ENCODE data around the gene SNX30.

The SNX30 gene

GRCh38 chr9:112861638-112862555, 111.3 kb downstream of the SNX30 start:
- no peaks in the 10 kb centered on the region for H3K9me3 ChIP-seq (ENCODE audit: control insufficient read depth, low read length)
- no peak overlapping the region for H3K4me3 ChIP-seq (ENCODE audit: insufficient read depth, low read depth, low read length, poor library complexity, severe bottlenecking)
- DNase-seq: no peak
- no peaks in the 10 kb centered on the region for H3K27me3 ChIP-seq (replicated peaks; ENCODE audit: control insufficient read depth, insufficient read depth, low read length, poor library complexity, severe bottlenecking)
- H3K36me3 ChIP-seq (ENCODE audit: control insufficient read depth, insufficient read depth, low read length): peaks cover 7% of the 10 kb centered on the region
- no peak overlapping the region for H3K27ac ChIP-seq (ENCODE audit: insufficient read depth, low read length, poor library complexity, severe bottlenecking)
- no peaks in the 10 kb centered on the region for H3K4me1 ChIP-seq (ENCODE audit: control insufficient read depth, insufficient read depth, low read length, poor library complexity, severe bottlenecking)

GRCh38 chr9:112863214-112863613, 112.7 kb downstream of the SNX30 start:
- H3K4me3 ChIP-seq (ENCODE audit: insufficient read depth, low read depth, low read length, poor library complexity, severe bottlenecking): no peak overlapping the region
- H3K4me1 ChIP-seq (ENCODE audit: control insufficient read depth, insufficient read depth, low read length, poor library complexity, severe bottlenecking): no peaks in the 10 kb centered on the region
- DNase-seq: no peak
- H3K27me3 ChIP-seq (replicated peaks; ENCODE audit: control insufficient read depth, insufficient read depth, low read length, poor library complexity, severe bottlenecking): no peaks in the 10 kb centered on the region
- H3K27ac ChIP-seq (ENCODE audit: insufficient read depth, low read length, poor library complexity, severe bottlenecking): no peak overlapping the region
- peaks cover 9% of the 10 kb centered on the region for H3K36me3 ChIP-seq (ENCODE audit: control insufficient read depth, insufficient read depth, low read length)
- H3K9me3 ChIP-seq (ENCODE audit: control insufficient read depth, low read length): no peaks in the 10 kb centered on the region

GRCh38 chr9:112863746-112864145, 113.2 kb downstream of the SNX30 start:
- no peak for DNase-seq
- no peaks in the 10 kb centered on the region for H3K4me1 ChIP-seq (ENCODE audit: control insufficient read depth, insufficient read depth, low read length, poor library complexity, severe bottlenecking)
- H3K27ac ChIP-seq (ENCODE audit: insufficient read depth, low read length, poor library complexity, severe bottlenecking): no peak overlapping the region
- H3K4me3 ChIP-seq (ENCODE audit: insufficient read depth, low read depth, low read length, poor library complexity, severe bottlenecking): no peak overlapping the region
- H3K36me3 ChIP-seq (ENCODE audit: control insufficient read depth, insufficient read depth, low read length): peaks cover 9% of the 10 kb centered on the region
- H3K27me3 ChIP-seq (replicated peaks; ENCODE audit: control insufficient read depth, insufficient read depth, low read length, poor library complexity, severe bottlenecking): no peaks in the 10 kb centered on the region
- no peaks in the 10 kb centered on the region for H3K9me3 ChIP-seq (ENCODE audit: control insufficient read depth, low read length)

- no peaks in the 10 kb centered on the region for H3K9me3 ChIP-seq (ENCODE audit: control insufficient read depth, low read length)
- H3K4me3 ChIP-seq (ENCODE audit: insufficient read depth, low read depth, low read length, poor library complexity, severe bottlenecking): no peak overlapping the region
- H3K4me1 ChIP-seq (ENCODE audit: control insufficient read depth, insufficient read depth, low read length, poor library complexity, severe bottlenecking): no peaks in the 10 kb centered on the region
- no peak overlapping the region for H3K27ac ChIP-seq (ENCODE audit: insufficient read depth, low read length, poor library complexity, severe bottlenecking)
- no peak for DNase-seq
- peaks cover 9% of the 10 kb centered on the region for H3K36me3 ChIP-seq (ENCODE audit: control insufficient read depth, insufficient read depth, low read length)
- no peaks in the 10 kb centered on the region for H3K27me3 ChIP-seq (replicated peaks; ENCODE audit: control insufficient read depth, insufficient read depth, low read length, poor library complexity, severe bottlenecking)
These were observed 113.8 kb downstream of the SNX30 start for GRCh38 chr9:112864403-112864802.

- no peak for DNase-seq
- Histone ChIP-seq H3K27me3 (replicated peaks; ENCODE audit: control insufficient read depth, insufficient read depth, low read length, poor library complexity, severe bottlenecking) (no peaks in the 10 kb centered on the region), H3K36me3 (ENCODE audit: control insufficient read depth, insufficient read depth, low read length) (peaks cover 9% of the 10 kb centered on the region), H3K9me3 (ENCODE audit: control insufficient read depth, low read length) (no peaks in the 10 kb centered on the region), H3K4me3 (ENCODE audit: insufficient read depth, low read depth, low read length, poor library complexity, severe bottlenecking) (no peak overlapping the region), H3K4me1 (ENCODE audit: control insufficient read depth, insufficient read depth, low read length, poor library complexity, severe bottlenecking) (no peaks in the 10 kb centered on the region), H3K27ac (ENCODE audit: insufficient read depth, low read length, poor library complexity, severe bottlenecking) (no peak overlapping the region)
These were observed 114.4 kb downstream of the SNX30 start for GRCh38 chr9:112864982-112865381.

- no peak for DNase-seq
- Histone ChIP-seq H3K4me1 (ENCODE audit: control insufficient read depth, insufficient read depth, low read length, poor library complexity, severe bottlenecking) (no peaks in the 10 kb centered on the region), H3K27me3 (replicated peaks; ENCODE audit: control insufficient read depth, insufficient read depth, low read length, poor library complexity, severe bottlenecking) (no peaks in the 10 kb centered on the region), H3K27ac (ENCODE audit: insufficient read depth, low read length, poor library complexity, severe bottlenecking) (no peak overlapping the region), H3K4me3 (ENCODE audit: insufficient read depth, low read depth, low read length, poor library complexity, severe bottlenecking) (no peak overlapping the region), H3K36me3 (ENCODE audit: control insufficient read depth, insufficient read depth, low read length) (peaks cover 19% of the 10 kb centered on the region), H3K9me3 (ENCODE audit: control insufficient read depth, low read length) (no peaks in the 10 kb centered on the region)
These were observed 116.2 kb downstream of the SNX30 start for GRCh38 chr9:112866662-112867274.

GRCh38 chr9:112867275-112867991, 116.9 kb downstream of the SNX30 start:
- Histone ChIP-seq H3K27ac (ENCODE audit: insufficient read depth, low read length, poor library complexity, severe bottlenecking) (no peak overlapping the region), H3K4me1 (ENCODE audit: control insufficient read depth, insufficient read depth, low read length, poor library complexity, severe bottlenecking) (no peaks in the 10 kb centered on the region)

GRCh38 chr9:112868461-112868860, 117.9 kb downstream of the SNX30 start:
- Histone ChIP-seq H3K27ac (ENCODE audit: insufficient read depth, low read length, poor library complexity, severe bottlenecking) (no peak overlapping the region), H3K36me3 (ENCODE audit: control insufficient read depth, insufficient read depth, low read length) (peaks cover 19% of the 10 kb centered on the region), H3K4me3 (ENCODE audit: insufficient read depth, low read depth, low read length, poor library complexity, severe bottlenecking) (no peak overlapping the region), H3K4me1 (ENCODE audit: control insufficient read depth, insufficient read depth, low read length, poor library complexity, severe bottlenecking) (no peaks in the 10 kb centered on the region), H3K9me3 (ENCODE audit: control insufficient read depth, low read length) (no peaks in the 10 kb centered on the region), H3K27me3 (replicated peaks; ENCODE audit: control insufficient read depth, insufficient read depth, low read length, poor library complexity, severe bottlenecking) (no peaks in the 10 kb centered on the region)
- no peak for DNase-seq

More at GRCh38 chr9:112867275-112867991, 116.9 kb downstream of the SNX30 start:
- Histone ChIP-seq H3K9me3 (ENCODE audit: control insufficient read depth, low read length) (no peaks in the 10 kb centered on the region), H3K4me3 (ENCODE audit: insufficient read depth, low read depth, low read length, poor library complexity, severe bottlenecking) (no peak overlapping the region), H3K36me3 (ENCODE audit: control insufficient read depth, insufficient read depth, low read length) (peaks cover 19% of the 10 kb centered on the region), H3K27me3 (replicated peaks; ENCODE audit: control insufficient read depth, insufficient read depth, low read length, poor library complexity, severe bottlenecking) (no peaks in the 10 kb centered on the region)
- DNase-seq: no peak

GRCh38 chr9:112869041-112869529, 118.5 kb downstream of the SNX30 start:
- Histone ChIP-seq H3K27me3 (replicated peaks; ENCODE audit: control insufficient read depth, insufficient read depth, low read length, poor library complexity, severe bottlenecking) (no peaks in the 10 kb centered on the region), H3K4me3 (ENCODE audit: insufficient read depth, low read depth, low read length, poor library complexity, severe bottlenecking) (no peak overlapping the region), H3K27ac (ENCODE audit: insufficient read depth, low read length, poor library complexity, severe bottlenecking) (no peak overlapping the region), H3K4me1 (ENCODE audit: control insufficient read depth, insufficient read depth, low read length, poor library complexity, severe bottlenecking) (no peaks in the 10 kb centered on the region), H3K9me3 (ENCODE audit: control insufficient read depth, low read length) (no peaks in the 10 kb centered on the region), H3K36me3 (ENCODE audit: control insufficient read depth, insufficient read depth, low read length) (peaks cover 19% of the 10 kb centered on the region)
- DNase-seq: no peak
